AG09319 (cell line): ENCODE measurements around the gene CHMP4B.

Source experiments
- DNase-seq: peaks from one replicate; pipeline ENCODE4 v3.0.0-alpha.2; 2010; ENCODE audit warnings: low read depth; ENCODE audit errors: extremely low read depth
- CTCF ChIP-seq: IDR thresholded peaks from 2 replicates; pipeline ENCODE4 v1.5.1; 2011; ENCODE audit warnings: low read depth, mild to moderate bottlenecking, inconsistent platforms, low read length, moderate library complexity

The CHMP4B gene

GRCh38 chr20:33819456-33819855, 8.3 kb downstream of the CHMP4B start:
- no peak for DNase-seq
- no peak for TF ChIP-seq CTCF

GRCh38 chr20:33820362-33820761, 9.2 kb downstream of the CHMP4B start:
- TF ChIP-seq CTCF = no peak
- no peak for DNase-seq

GRCh38 chr20:33821270-33821836, 10.2 kb downstream of the CHMP4B start:
- no peak for DNase-seq

GRCh38 chr20:33822423-33822822, 11.3 kb downstream of the CHMP4B start:
- TF ChIP-seq CTCF = no peak
- DNase-seq = no peak

More at GRCh38 chr20:33821270-33821836, 10.2 kb downstream of the CHMP4B start:
- no peak for TF ChIP-seq CTCF

- TF ChIP-seq CTCF = no peak
- DNase-seq = no peak
These were observed 11.8 kb downstream of the CHMP4B start for GRCh38 chr20:33822991-33823390.

- DNase-seq = no peak
- no peak for TF ChIP-seq CTCF
These were observed 13.7 kb downstream of the CHMP4B start for GRCh38 chr20:33824852-33825251.

GRCh38 chr20:33825340-33826269, 14.5 kb downstream of the CHMP4B start:
- no peak for TF ChIP-seq CTCF
- no peak for DNase-seq
